ENCODE data around the gene BBC3. TPM values are rescaled to one million over a fixed set of nuclear protein-coding genes. Genes with fewer than 3 reads are reported as not detected.

Gene BBC3
- polyA plus RNA-seq, 1 experiment: 3.6 TPM

DNA sequence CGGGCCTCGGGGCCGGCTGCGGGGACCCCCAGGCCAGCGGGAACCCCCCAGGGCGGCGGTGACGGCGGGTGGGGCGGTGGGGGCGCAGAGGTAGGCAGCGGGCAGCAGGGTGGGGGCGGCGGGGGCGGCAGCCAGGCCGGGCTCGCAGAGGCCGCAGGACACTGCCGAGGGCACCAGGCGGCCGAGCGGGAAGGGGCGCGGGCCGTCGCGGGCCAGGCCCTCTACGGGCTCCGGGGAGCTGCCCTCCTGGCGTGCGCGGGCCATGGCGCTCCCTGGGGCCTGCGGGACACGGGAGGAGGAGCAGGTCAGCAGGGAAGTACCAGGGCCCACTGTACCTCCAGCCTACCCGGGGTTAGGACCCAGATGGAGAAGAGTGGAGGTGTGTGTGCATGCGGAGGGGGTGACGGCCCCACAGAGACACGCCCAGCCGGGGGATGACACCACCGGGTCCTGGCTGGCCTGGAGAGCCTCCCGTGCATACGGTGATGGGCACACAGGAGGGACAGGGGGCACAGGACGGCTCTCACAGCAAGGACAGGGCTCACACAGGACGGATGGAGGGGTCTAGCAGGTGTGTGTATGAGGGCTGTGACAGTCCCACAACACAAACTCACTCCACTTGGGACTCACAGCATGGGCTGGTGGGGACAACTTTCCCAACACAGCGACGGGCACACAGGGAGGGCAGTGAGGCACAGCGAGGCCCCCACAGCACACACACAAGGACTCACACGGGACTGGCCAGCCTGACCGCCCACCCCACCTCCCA is 2.6 kb downstream of the BBC3 start:
- ChIA-PET CTCF (no interaction called here), POLR2A (interaction anchor here (0.5 to 3.2 kb wide), 5 partner anchors 16 to 1146 kb away, joined by 3 to 44 read pairs (median 4); partner anchors contain the start of gene CCDC9)
- no peaks in the 10 kb centered on the region; the same call in 1 of the 2 replicates for H3K9me3 ChIP-seq (ENCODE audit: control insufficient read depth, insufficient read depth, low read length)
- DNase-seq (ENCODE audit: low read depth, low spot score): no peak
- peak overlapping the region; percentile 52 for H3K27ac ChIP-seq (ENCODE audit: low read depth, low read length)
- H3K27me3 ChIP-seq (ENCODE audit: control insufficient read depth, insufficient read depth, low read length): no peaks in the 10 kb centered on the region
- TF ChIP-seq, protein P1, sequence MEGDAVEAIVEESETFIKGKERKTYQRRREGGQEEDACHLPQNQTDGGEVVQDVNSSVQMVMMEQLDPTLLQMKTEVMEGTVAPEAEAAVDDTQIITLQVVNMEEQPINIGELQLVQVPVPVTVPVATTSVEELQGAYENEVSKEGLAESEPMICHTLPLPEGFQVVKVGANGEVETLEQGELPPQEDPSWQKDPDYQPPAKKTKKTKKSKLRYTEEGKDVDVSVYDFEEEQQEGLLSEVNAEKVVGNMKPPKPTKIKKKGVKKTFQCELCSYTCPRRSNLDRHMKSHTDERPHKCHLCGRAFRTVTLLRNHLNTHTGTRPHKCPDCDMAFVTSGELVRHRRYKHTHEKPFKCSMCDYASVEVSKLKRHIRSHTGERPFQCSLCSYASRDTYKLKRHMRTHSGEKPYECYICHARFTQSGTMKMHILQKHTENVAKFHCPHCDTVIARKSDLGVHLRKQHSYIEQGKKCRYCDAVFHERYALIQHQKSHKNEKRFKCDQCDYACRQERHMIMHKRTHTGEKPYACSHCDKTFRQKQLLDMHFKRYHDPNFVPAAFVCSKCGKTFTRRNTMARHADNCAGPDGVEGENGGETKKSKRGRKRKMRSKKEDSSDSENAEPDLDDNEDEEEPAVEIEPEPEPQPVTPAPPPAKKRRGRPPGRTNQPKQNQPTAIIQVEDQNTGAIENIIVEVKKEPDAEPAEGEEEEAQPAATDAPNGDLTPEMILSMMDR (IDR thresholded peaks at IDR 0.05; ENCODE audit: low read depth, low read length): no peak
- peak overlapping the region; percentile 98 for H3K4me3 ChIP-seq (ENCODE audit: low read depth, low read length)

DNA sequence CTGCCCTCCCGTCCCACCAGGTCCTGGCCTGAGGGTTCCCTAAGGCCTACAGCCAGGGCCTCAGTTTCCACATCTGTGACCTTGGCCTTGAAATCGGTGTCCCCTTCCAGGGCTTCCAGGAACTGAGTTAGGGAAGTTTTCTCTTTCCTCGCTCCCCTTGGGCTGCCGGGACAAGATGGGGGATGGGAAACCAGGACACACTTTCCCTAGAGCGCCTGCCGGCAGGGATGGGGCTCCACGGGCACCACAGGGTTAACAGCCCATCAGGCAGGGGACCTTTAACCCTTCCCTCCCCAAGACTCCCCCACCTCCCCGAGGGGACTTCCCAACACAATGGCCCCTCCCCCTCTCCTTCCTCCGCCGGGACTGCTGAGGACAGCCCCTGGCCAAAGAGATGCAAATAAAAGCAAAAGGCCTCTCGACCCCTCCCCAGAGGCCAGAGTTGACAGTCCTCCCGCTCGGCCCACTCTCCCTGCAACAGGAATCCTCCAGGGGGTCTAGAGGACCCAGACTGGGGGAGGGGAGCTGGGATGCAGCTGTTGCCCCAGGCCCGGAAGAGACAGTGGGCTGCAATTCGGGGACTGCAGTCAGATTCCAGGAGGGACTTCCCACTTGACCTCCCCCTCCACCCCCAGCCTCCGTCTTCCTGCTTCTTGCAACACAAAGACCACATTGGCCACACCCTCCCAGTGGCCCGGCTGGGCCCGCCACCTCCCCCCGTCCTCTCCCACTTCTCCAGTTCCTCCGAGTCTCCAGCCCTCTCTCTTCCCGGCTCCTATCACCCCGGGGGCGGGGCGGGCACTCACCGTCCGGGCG is 3.4 kb downstream of the BBC3 start:
- peak overlapping the region; percentile 96 for H3K27ac ChIP-seq (ENCODE audit: low read depth, low read length)
- ChIA-PET POLR2A (interaction anchor here (0.5 to 3.2 kb wide), 8 partner anchors 12 to 115 kb away, joined by 3 to 78 read pairs (median 17); partner anchors contain the start of gene CCDC9), CTCF (interaction anchor here (2.2 kb wide), 1 partner anchor 17 kb away, joined by 18 read pairs; no protein-coding TSS in a partner anchor)
- H3K9me3 ChIP-seq (ENCODE audit: control insufficient read depth, insufficient read depth, low read length): no peaks in the 10 kb centered on the region; the same call in 1 of the 2 replicates
- no peaks in the 10 kb centered on the region for H3K27me3 ChIP-seq (ENCODE audit: control insufficient read depth, insufficient read depth, low read length)
- TF ChIP-seq, protein P1 (IDR thresholded peaks at IDR 0.05; ENCODE audit: low read depth, low read length): no peak
- H3K4me3 ChIP-seq (ENCODE audit: low read depth, low read length): peak overlapping the region; percentile 98
- peak; percentile 84 for DNase-seq (ENCODE audit: low read depth, low spot score)

DNA sequence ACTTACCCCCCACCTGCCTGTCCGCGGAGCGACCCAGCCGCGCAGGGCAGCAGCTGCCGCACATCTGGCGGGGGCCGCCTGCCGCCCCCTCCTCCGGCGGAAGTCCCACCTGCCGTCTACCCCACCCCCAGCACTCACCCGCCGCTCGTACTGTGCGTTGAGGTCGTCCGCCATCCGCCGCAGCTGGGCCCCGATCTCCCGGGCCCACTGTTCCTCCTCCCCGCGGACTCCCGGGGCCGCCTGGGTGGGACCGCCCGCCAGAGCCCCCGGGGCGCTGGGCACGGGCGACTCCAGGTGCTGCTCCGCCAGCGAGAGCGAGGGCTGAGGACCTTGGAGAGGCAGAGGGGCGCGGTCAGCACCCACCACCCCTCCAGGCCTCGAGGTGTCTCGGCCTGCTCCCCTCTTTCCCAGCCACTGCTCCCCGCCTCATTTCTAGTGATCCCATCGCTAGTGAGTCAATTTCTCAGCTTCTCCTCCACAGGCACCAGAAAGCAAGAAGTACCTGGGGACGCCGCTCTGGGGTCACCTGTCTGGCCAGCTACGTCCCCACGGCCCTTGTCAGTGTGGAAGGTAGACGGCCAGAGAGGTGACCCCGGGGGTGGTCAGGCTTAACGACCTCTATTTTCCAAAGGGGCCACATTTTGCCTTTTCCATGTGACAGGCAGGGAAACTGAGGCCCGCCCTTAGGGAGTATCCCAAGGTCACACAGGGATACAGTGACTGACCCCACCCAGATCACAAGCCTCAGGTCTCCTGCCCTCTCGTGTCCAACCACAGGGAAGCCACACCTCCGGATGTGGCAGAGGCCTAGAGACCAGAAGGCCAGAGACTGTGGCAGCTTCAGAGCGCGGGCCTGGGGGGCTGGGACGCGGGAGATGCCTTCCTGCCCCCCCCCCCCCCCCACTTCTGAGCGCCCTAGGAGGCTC is 4.3 kb downstream of the BBC3 start:
- ChIA-PET CTCF (interaction anchor here (0.6 to 4.0 kb wide), 7 partner anchors 13 to 74 kb away, joined by 3 to 36 read pairs (median 6); no protein-coding TSS in a partner anchor), POLR2A (interaction anchor here (0.6 to 3.2 kb wide), 22 partner anchors 9 to 810 kb away, joined by 3 to 78 read pairs (median 6); partner anchors contain the start of genes CCDC9, INAFM1, SAE1 and ZC3H4)
- no peak for DNase-seq (ENCODE audit: low read depth, low spot score)
- peak overlapping the region; percentile 96 for H3K27ac ChIP-seq (ENCODE audit: low read depth, low read length)
- H3K4me3 ChIP-seq (ENCODE audit: low read depth, low read length): peak overlapping the region; percentile 98
- no peaks in the 10 kb centered on the region; the same call in 1 of the 2 replicates for H3K9me3 ChIP-seq (ENCODE audit: control insufficient read depth, insufficient read depth, low read length)
- H3K27me3 ChIP-seq (ENCODE audit: control insufficient read depth, insufficient read depth, low read length): no peaks in the 10 kb centered on the region
- TF ChIP-seq, protein P1 (IDR thresholded peaks at IDR 0.05; ENCODE audit: low read depth, low read length): no peak

GRCh38 chr19:47225746-47226425 is 5.1 kb downstream of the BBC3 start:
- Histone ChIP-seq H3K27me3 (ENCODE audit: control insufficient read depth, insufficient read depth, low read length) (no peaks in the 10 kb centered on the region), H3K4me3 (ENCODE audit: low read depth, low read length) (peak overlapping the region; percentile 98), H3K9me3 (ENCODE audit: control insufficient read depth, insufficient read depth, low read length) (no peaks in the 10 kb centered on the region; the same call in 1 of the 2 replicates), H3K27ac (ENCODE audit: low read depth, low read length) (peak overlapping the region; percentile 77)
- ChIA-PET POLR2A (interaction anchor here (0.5 to 3.2 kb wide), 28 partner anchors 9 to 1443 kb away, joined by 3 to 78 read pairs (median 6); partner anchors contain the start of genes CCDC9, DMPK, INAFM1 and SAE1), CTCF (interaction anchor here (0.5 to 4.0 kb wide), 15 partner anchors 9 to 352 kb away, joined by 3 to 36 read pairs (median 3); no protein-coding TSS in a partner anchor)
- DNase-seq (ENCODE audit: low read depth, low spot score): peak; percentile 59
- TF ChIP-seq, protein P1 (IDR thresholded peaks at IDR 0.05; ENCODE audit: low read depth, low read length): no peak; the same call in none of the 2 replicates
